T-cell (primary cell): ENCODE measurements around the gene DLG2. TPM values are rescaled to one million over a fixed set of nuclear protein-coding genes. Genes with fewer than 3 reads are reported as not detected.

Source experiments
- ATAC-seq, 4 experiments: fragments of 200-7000 bp in 3 of 4; fragments of 150-1000 bp in 1 of 4; cut with Tn5 transposase; replicated peaks in 1 of 4; 1 replicate in 3 of 4; 2 replicates in 1 of 4; pipeline ENCODE4 v1.10.0; 2021; ENCODE audit warnings: moderate library complexity in 3 of 4, mild to moderate bottlenecking in 2 of 4, moderate number of reproducible peaks in 1 of 4
- CTCF ChIA-PET, 2 donors: fragments of 300-600 bp; sonication (Branson Sonifier 250); formaldehyde crosslinking; loops; one replicate each; lab custom pipeline; 2022; ENCODE audit warnings: antibody characterized with exemption in 2 of 2; lab: Charles Lee
- POLR2A ChIA-PET, 2 donors: fragments of 300-600 bp; sonication (Branson Sonifier 250); formaldehyde crosslinking; loops; one replicate each; lab custom pipeline; 2022; ENCODE audit warnings: antibody characterized with exemption in 2 of 2; lab: Charles Lee
- DNase-seq, 35 experiments: peaks; one replicate each; pipeline versions ENCODE4 v3.0.0 to v3.0.0-alpha.2; 2013 to 2023
- H3K27ac ChIP-seq: one replicate; pipeline ENCODE4 v1.5.1; 2013; ENCODE audit warnings: low read length
- H3K27me3 ChIP-seq, 2 experiments: replicated peaks in 1 of 2; 1 replicate in 1 of 2; 2 replicates in 1 of 2; pipeline versions ENCODE4 v1.6.1 to v1.7.0; 2013; ENCODE audit warnings: low read length in 1 of 2, mixed read lengths in 1 of 2; ENCODE audit not compliant: control insufficient read depth in 2 of 2, insufficient read depth in 2 of 2; ENCODE audit errors: extremely low read depth in 1 of 2
- H3K36me3 ChIP-seq, 2 donors: 1 replicate in 1 of 2; 2 replicates in 1 of 2; pipeline versions ENCODE4 v1.6.1 to v1.7.0; 2013; ENCODE audit warnings: low read length in 1 of 2; ENCODE audit not compliant: control insufficient read depth in 2 of 2, insufficient read depth in 1 of 2; ENCODE audit errors: extremely low read depth in 1 of 2
- H3K4me1 ChIP-seq, 2 experiments: 1 replicate in 1 of 2; 2 replicates in 1 of 2; pipeline versions ENCODE4 v1.6.1 to v1.7.0; 2013; ENCODE audit warnings: low read length in 2 of 2, mixed read lengths in 1 of 2; ENCODE audit not compliant: insufficient read depth in 2 of 2, control insufficient read depth in 1 of 2; ENCODE audit errors: extremely low read depth in 1 of 2
- H3K4me3 ChIP-seq, 2 donors: 1 replicate in 1 of 2; 2 replicates in 1 of 2; pipeline versions ENCODE4 v1.5.1 to v1.7.0; 2013; ENCODE audit warnings: mild to moderate bottlenecking in 2 of 2, low read length in 1 of 2, moderate library complexity in 1 of 2; ENCODE audit not compliant: control insufficient read depth in 1 of 2; ENCODE audit errors: extremely low read depth in 1 of 2
- H3K9me3 ChIP-seq: 2 replicates; pipeline ENCODE4 v1.7.0; 2013
- H3K27ac Mint-ChIP-seq, 2 donors: one replicate each; pipeline ENCODE4 v1.8.0; 2020 to 2021; ENCODE audit warnings: mild to moderate bottlenecking in 2 of 2, mixed read lengths in 2 of 2
- H3K27me3 Mint-ChIP-seq, 2 donors: one replicate each; pipeline ENCODE4 v1.8.0; 2021 to 2022; ENCODE audit warnings: mixed read lengths in 2 of 2
- H3K36me3 Mint-ChIP-seq: one replicate; pipeline ENCODE4 v1.8.0; 2021; ENCODE audit warnings: mixed read lengths
- H3K4me1 Mint-ChIP-seq, 3 donors: one replicate each; pipeline ENCODE4 v1.8.0; 2020 to 2022; ENCODE audit warnings: mixed read lengths in 3 of 3, mild to moderate bottlenecking in 1 of 3
- H3K4me3 Mint-ChIP-seq, 3 donors: one replicate each; pipeline ENCODE4 v1.8.0; 2020 to 2022; ENCODE audit warnings: mild to moderate bottlenecking in 3 of 3, mixed read lengths in 3 of 3, moderate library complexity in 3 of 3
- H3K9me3 Mint-ChIP-seq, 3 donors: one replicate each; pipeline ENCODE4 v1.8.0; 2020 to 2022; ENCODE audit warnings: mixed read lengths in 3 of 3
- WGBS: methylation state at CpG from one replicate; pipeline ENCODE4 v1.1.5; 2013; ENCODE audit warnings: missing lambda C conversion rate; ENCODE audit not compliant: insufficient coverage; 5-methylcytosine and 5-hydroxymethylcytosine counted together
- total RNA-seq, 35 experiments: library from RNA in 6 of 35; stranded (reverse) in 6 of 35; fragments of 120-200 nt in 1 of 35; gene quantifications; one replicate each; pipeline versions ENCODE4 v1.2.1 to v1.2.4 and lab custom pipeline; 2013 to 2026

The DLG2 gene
- total RNA-seq, 5 donors from 2014 or later (not counting 1 experiment from before 2014, with no cell fraction given) = 2.3 to 4.1 (median 2.9) TPM

DNA sequence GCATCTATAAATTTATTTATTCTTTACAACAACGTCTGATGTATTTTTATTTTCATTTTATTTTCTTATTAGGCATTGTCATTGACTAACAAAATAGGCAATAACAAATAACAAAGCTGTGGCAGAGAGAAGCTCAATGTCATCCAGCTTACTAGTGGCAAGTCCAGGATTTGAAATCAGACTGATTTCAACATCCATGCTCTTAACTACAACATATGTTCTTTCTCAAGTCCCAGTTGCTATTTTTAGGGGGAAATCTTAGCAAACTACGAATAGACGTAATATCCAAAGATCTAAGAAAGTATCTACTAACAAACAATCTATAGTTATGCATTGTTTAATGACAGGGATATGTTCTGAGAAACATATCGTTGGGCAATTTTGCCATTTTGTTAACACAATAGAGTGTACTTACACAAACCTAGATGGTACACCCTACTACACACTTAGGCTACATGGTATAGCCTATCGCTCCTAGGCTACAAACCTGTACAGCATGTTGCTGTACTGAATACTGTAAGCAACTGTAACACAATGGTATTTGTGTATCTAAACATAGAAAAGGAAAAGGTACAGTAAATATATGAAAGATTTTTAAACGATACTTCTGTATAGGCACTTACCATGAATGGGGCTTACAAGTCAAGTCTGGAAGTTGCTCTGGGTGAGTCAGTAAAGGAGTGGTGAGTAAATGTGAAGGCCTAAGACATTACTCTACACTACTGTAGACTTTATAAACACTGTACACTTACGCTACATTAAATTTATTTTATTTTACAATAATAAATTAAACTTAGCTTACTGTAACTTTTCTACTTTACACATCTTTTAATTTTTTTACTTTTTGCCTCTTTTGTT, 151.3 kb downstream of the DLG2 start:
- H3K4me3 Mint-ChIP-seq = no peak overlapping the region
- H3K27me3 ChIP-seq = no peaks in the 10 kb centered on the region
- no peak overlapping the region for H3K4me3 ChIP-seq
- no peaks in the 10 kb centered on the region for H3K27me3 Mint-ChIP-seq
- POLR2A ChIA-PET = no interaction called here
- peaks cover 4% of the 10 kb centered on the region for H3K36me3 Mint-ChIP-seq
- no peaks in the 10 kb centered on the region for H3K4me1 ChIP-seq
- CTCF ChIA-PET = no interaction called here
- no peaks in the 10 kb centered on the region for H3K9me3 ChIP-seq
- ATAC-seq (no peak), DNase-seq (no peak)
- no peak overlapping the region for H3K27ac Mint-ChIP-seq
- no peaks in the 10 kb centered on the region for H3K4me1 Mint-ChIP-seq
- no CpG with 5 or more reads among the region's 7 CpGs for WGBS
- no peaks in the 10 kb centered on the region for H3K36me3 ChIP-seq
- peaks cover 5 to 16% (median 9%) of the 10 kb centered on the region in 3 donors for H3K9me3 Mint-ChIP-seq
- no peak overlapping the region for H3K27ac ChIP-seq

DNA sequence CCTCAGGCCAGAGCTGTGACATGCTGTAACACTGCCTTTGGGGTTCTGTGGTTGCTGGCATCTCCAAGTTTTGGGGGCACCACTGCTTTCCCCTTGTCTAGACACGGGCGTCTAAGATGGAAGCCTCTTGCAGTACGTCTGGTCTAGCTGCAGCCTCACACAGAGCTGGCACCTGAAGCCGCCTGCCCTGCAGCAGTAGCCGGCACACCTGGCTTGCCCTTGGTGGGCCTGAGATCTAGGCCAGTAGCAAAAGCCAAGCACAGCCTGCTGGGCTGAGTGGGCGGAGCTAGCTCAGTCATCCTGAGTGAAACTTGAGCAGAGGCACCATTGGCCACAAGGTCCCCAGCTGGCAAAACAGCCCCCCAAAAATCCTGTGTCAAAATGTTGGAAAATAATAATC, 154.2 kb downstream of the DLG2 start:
- H3K27me3 Mint-ChIP-seq = no peaks in the 10 kb centered on the region
- POLR2A ChIA-PET = no interaction called here
- H3K9me3 ChIP-seq = no peaks in the 10 kb centered on the region
- no peak overlapping the region for H3K4me3 Mint-ChIP-seq
- peaks cover 21 to 31% (median 24%) of the 10 kb centered on the region in 3 donors for H3K9me3 Mint-ChIP-seq
- peaks cover 4% of the 10 kb centered on the region for H3K36me3 Mint-ChIP-seq
- no peaks in the 10 kb centered on the region for H3K27me3 ChIP-seq
- H3K4me1 ChIP-seq = no peaks in the 10 kb centered on the region
- CTCF ChIA-PET = no interaction called here
- no peak overlapping the region for H3K27ac Mint-ChIP-seq
- no peaks in the 10 kb centered on the region for H3K36me3 ChIP-seq
- WGBS = 96% methylated on average over 6 of the region's 6 CpGs
- no peak for ATAC-seq
- no peak for DNase-seq
- no peak overlapping the region for H3K4me3 ChIP-seq
- no peaks in the 10 kb centered on the region for H3K4me1 Mint-ChIP-seq
- no peak overlapping the region for H3K27ac ChIP-seq

DNA sequence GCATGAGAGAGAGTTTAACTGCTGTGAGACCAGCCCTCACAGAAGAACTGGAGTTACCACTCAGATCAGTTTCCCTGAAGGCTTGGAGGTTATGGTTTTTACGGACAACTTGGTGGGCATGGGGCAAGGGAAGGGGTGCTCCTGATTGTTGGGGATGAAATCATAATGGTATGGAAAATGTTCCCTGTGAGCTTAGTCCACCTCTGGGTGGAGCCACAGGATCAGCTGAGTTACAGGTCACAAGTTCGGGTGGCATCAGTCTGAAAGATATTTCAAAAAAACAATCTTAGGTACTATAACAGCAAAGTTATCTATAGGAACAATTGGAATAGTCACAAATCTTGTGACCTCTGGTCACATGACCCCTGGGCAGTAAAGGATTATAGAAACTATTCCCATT, 162.9 kb downstream of the DLG2 start:
- Histone ChIP-seq H3K9me3 (no peaks in the 10 kb centered on the region), H3K4me1 (no peaks in the 10 kb centered on the region), H3K27ac (no peak overlapping the region), H3K4me3 (no peak overlapping the region), H3K27me3 (no peaks in the 10 kb centered on the region), H3K36me3 (no peaks in the 10 kb centered on the region)
- Mint-ChIP-seq H3K27ac (no peak overlapping the region), H3K4me3 (no peak overlapping the region), H3K36me3 (no peaks in the 10 kb centered on the region), H3K9me3 (peaks cover 33 to 50% (median 35%) of the 10 kb centered on the region in 3 donors), H3K27me3 (no peaks in the 10 kb centered on the region), H3K4me1 (no peaks in the 10 kb centered on the region)
- ChIA-PET CTCF (no interaction called here), POLR2A (no interaction called here)
- DNase-seq = no peak
- no CpG with 5 or more reads among the region's 2 CpGs for WGBS
- no peak for ATAC-seq

DNA sequence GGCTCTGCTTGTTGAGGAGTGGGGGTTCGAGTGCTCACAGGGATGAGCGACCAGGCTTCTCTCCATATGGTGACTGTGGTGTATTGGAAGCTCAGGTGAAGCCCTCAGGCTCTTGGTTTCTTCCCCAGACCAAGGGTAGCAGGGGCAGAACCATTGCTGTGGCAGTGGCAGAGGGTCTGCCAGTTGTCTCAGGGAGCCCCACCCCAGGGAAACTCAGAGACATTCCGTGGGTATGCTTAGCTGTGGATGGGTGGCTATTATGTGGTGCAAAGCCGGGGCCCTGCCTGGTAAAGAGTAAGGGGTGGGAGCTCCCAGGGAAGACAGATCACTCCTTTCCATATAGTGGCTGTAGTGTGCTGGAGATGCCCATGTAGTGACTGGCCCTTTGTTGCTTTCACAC, 167.8 kb downstream of the DLG2 start:
- H3K27ac Mint-ChIP-seq = no peak overlapping the region
- no peaks in the 10 kb centered on the region for H3K27me3 Mint-ChIP-seq
- H3K9me3 ChIP-seq = no peaks in the 10 kb centered on the region
- no peaks in the 10 kb centered on the region for H3K4me1 ChIP-seq
- whole genome bisulfite sequencing = 73% methylated on average over 2 of the region's 4 CpGs
- peaks cover 32 to 73% (median 59%) of the 10 kb centered on the region in 3 donors for H3K9me3 Mint-ChIP-seq
- POLR2A ChIA-PET = no interaction called here
- no peak overlapping the region for H3K4me3 ChIP-seq
- ATAC-seq (no peak), DNase-seq (no peak)
- no peak overlapping the region for H3K4me3 Mint-ChIP-seq
- no peaks in the 10 kb centered on the region for H3K36me3 ChIP-seq
- no peaks in the 10 kb centered on the region for H3K36me3 Mint-ChIP-seq
- H3K4me1 Mint-ChIP-seq = no peaks in the 10 kb centered on the region
- CTCF ChIA-PET = no interaction called here
- no peak overlapping the region for H3K27ac ChIP-seq
- H3K27me3 ChIP-seq = no peaks in the 10 kb centered on the region

DNA sequence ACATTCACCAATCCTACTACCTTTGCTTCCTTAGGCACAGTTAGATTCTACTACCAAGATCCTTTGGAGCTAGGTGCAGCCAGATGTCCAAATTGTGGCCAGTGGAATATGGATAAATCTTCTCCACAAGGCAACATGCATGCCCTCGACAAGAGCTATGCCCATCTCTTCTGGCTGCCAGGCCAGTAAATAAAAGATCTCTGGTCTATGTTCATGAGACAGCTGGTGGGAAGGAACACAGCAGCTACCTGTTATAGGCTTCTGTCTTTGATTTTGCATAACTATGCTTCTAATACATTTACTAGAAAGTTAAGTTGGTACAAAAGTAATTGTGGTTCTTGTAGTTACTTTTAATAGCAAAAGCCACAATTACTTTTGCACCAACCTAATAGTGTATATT, 182.7 kb downstream of the DLG2 start:
- no peaks in the 10 kb centered on the region for H3K4me1 Mint-ChIP-seq
- no peak overlapping the region for H3K4me3 Mint-ChIP-seq
- ATAC-seq = no peak
- no peaks in the 10 kb centered on the region for H3K36me3 Mint-ChIP-seq
- no CpG with 5 or more reads among the region's 1 CpG for WGBS
- no peak overlapping the region for H3K27ac Mint-ChIP-seq
- H3K9me3 Mint-ChIP-seq = peaks cover 7 to 15% (median 9%) of the 10 kb centered on the region in 3 donors
- H3K4me1 ChIP-seq = no peaks in the 10 kb centered on the region
- DNase-seq = no peak
- ChIA-PET POLR2A (no interaction called here), CTCF (no interaction called here)
- H3K27ac ChIP-seq = no peak overlapping the region
- no peaks in the 10 kb centered on the region for H3K36me3 ChIP-seq
- no peaks in the 10 kb centered on the region for H3K27me3 ChIP-seq
- H3K9me3 ChIP-seq = no peaks in the 10 kb centered on the region
- H3K27me3 Mint-ChIP-seq = no peaks in the 10 kb centered on the region
- H3K4me3 ChIP-seq = no peak overlapping the region

DNA sequence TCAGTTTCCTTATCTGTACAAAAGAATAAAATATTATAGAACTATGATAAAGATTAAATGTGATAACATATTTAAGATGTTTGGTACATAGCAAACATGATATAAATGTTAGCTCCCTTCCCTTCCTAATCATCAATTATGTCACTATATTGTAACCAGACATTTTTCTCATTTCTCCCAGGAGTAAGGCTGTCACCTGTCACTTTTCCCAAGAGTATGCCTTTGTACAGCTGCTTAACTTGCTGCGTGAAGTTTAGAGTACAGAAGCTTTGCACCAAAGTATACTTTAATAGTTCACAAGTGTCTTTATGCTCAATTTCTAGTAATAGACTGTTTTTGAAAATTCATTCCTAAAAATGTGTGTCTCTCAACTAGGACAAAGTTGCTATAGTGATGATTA, 186.9 kb downstream of the DLG2 start:
- peaks cover 13 to 30% (median 30%) of the 10 kb centered on the region in 3 donors for H3K9me3 Mint-ChIP-seq
- H3K27me3 Mint-ChIP-seq = no peaks in the 10 kb centered on the region
- no peaks in the 10 kb centered on the region for H3K36me3 Mint-ChIP-seq
- POLR2A ChIA-PET = no interaction called here
- H3K27ac ChIP-seq = no peak overlapping the region
- no peak overlapping the region for H3K27ac Mint-ChIP-seq
- ATAC-seq (no peak), DNase-seq (no peak)
- CTCF ChIA-PET = no interaction called here
- H3K4me1 ChIP-seq = no peaks in the 10 kb centered on the region
- H3K36me3 ChIP-seq = no peaks in the 10 kb centered on the region
- no peaks in the 10 kb centered on the region for H3K27me3 ChIP-seq
- WGBS = no CpG with 5 or more reads among the region's 1 CpG
- H3K4me3 Mint-ChIP-seq = no peak overlapping the region
- no peaks in the 10 kb centered on the region for H3K4me1 Mint-ChIP-seq
- no peaks in the 10 kb centered on the region for H3K9me3 ChIP-seq
- no peak overlapping the region for H3K4me3 ChIP-seq
